Liver (tissue), 9 donors: Measurements from ENCODE around the gene SIPA1L3. TPM values are rescaled to one million over a fixed set of nuclear protein-coding genes. Genes with fewer than 3 reads are reported as not detected.

ENCODE experiments used
- DNase-seq: peaks from one replicate; pipeline ENCODE4 v3.0.0-alpha.2; 2017; ENCODE audit warnings: low spot score
- H3K27ac ChIP-seq, 2 donors: one replicate each; pipeline ENCODE4 v1.7.0; 2013; ENCODE audit warnings: inconsistent platforms in 2 of 2, low read length in 2 of 2, control low read depth in 1 of 2, low read depth in 1 of 2, mild to moderate bottlenecking in 1 of 2
- H3K27me3 ChIP-seq, 4 donors: one replicate each; pipeline versions ENCODE4 v1.6.1 to v1.7.0; 2013; ENCODE audit warnings: low read length in 3 of 4, inconsistent platforms in 1 of 4, mild to moderate bottlenecking in 1 of 4, moderate library complexity in 1 of 4; ENCODE audit not compliant: control insufficient read depth in 4 of 4, insufficient read depth in 4 of 4
- H3K36me3 ChIP-seq, 4 donors: one replicate each; pipeline versions ENCODE4 v1.6.1 to v1.7.0; 2013; ENCODE audit warnings: low read length in 3 of 4, mild to moderate bottlenecking in 3 of 4, low read depth in 1 of 4, moderate library complexity in 1 of 4; ENCODE audit not compliant: control insufficient read depth in 4 of 4, insufficient read depth in 3 of 4
- H3K4me1 ChIP-seq, 4 donors: one replicate each; pipeline versions ENCODE4 v1.6.1 to v1.7.0; 2013; ENCODE audit warnings: low read length in 3 of 4, mild to moderate bottlenecking in 3 of 4, moderate library complexity in 1 of 4; ENCODE audit not compliant: control insufficient read depth in 4 of 4, insufficient read depth in 4 of 4
- H3K4me3 ChIP-seq, 3 donors: one replicate each; pipeline versions ENCODE4 v1.6.1 to v1.7.0; 2013; ENCODE audit warnings: low read length in 3 of 3, control low read depth in 1 of 3, low read depth in 1 of 3, mild to moderate bottlenecking in 1 of 3
- H3K9ac ChIP-seq, 2 donors: one replicate each; pipeline ENCODE4 v1.7.0; 2013; ENCODE audit warnings: low read length in 2 of 2, mild to moderate bottlenecking in 2 of 2, moderate library complexity in 2 of 2, control low read depth in 1 of 2, low read depth in 1 of 2
- H3K9me3 ChIP-seq, 4 donors: one replicate each; pipeline versions ENCODE4 v1.6.1 to v1.7.0; 2013; ENCODE audit warnings: low read length in 3 of 4; ENCODE audit not compliant: control insufficient read depth in 4 of 4
- ATF3 ChIP-seq: IDR thresholded peaks from 2 replicates; pipeline ENCODE4 v1.6.1; 2016; ENCODE audit warnings: antibody characterized with exemption
- EGR1 ChIP-seq, 2 donors: IDR thresholded peaks; 2 replicates each; pipeline ENCODE4 v1.6.1; 2016 to 2018; ENCODE audit warnings: antibody characterized with exemption in 2 of 2, low read depth in 2 of 2
- FOXA1 ChIP-seq: IDR thresholded peaks from 2 replicates; pipeline ENCODE4 v1.6.1; 2016; ENCODE audit warnings: antibody characterized with exemption
- FOXA2 ChIP-seq: IDR thresholded peaks from 2 replicates; pipeline ENCODE4 v1.6.1; 2016; ENCODE audit warnings: antibody characterized with exemption
- GABPA ChIP-seq, 2 donors: IDR thresholded peaks in 1 of 2; conservative IDR thresholded peaks in 1 of 2; 2 replicates each; pipeline ENCODE4 v1.6.1; 2016; ENCODE audit warnings: antibody characterized with exemption in 2 of 2, mild to moderate bottlenecking in 1 of 2, moderate library complexity in 1 of 2
- HNF4A ChIP-seq, 2 donors: conservative IDR thresholded peaks; 2 replicates each; pipeline ENCODE4 v1.6.1; 2016; ENCODE audit warnings: antibody characterized with exemption in 2 of 2, mild to moderate bottlenecking in 2 of 2
- HNF4G ChIP-seq: IDR thresholded peaks from 2 replicates; pipeline ENCODE4 v1.6.1; 2016; ENCODE audit warnings: antibody characterized with exemption
- MAX ChIP-seq: IDR thresholded peaks from 2 replicates; pipeline ENCODE4 v1.6.1; 2016; ENCODE audit warnings: antibody characterized with exemption
- NR2F2 ChIP-seq: IDR thresholded peaks from 2 replicates; pipeline ENCODE4 v1.6.1; 2016; ENCODE audit warnings: antibody characterized with exemption
- RAD21 ChIP-seq, 2 donors: IDR thresholded peaks; 2 replicates each; pipeline ENCODE4 v1.6.1; 2016; ENCODE audit warnings: antibody characterized with exemption in 2 of 2, mild to moderate bottlenecking in 2 of 2
- REST ChIP-seq: IDR thresholded peaks from 2 replicates; pipeline ENCODE4 v1.6.1; 2016; ENCODE audit warnings: antibody characterized with exemption, mild to moderate bottlenecking
- RXRA ChIP-seq, 2 donors: IDR thresholded peaks; 2 replicates each; pipeline ENCODE4 v1.6.1; 2017 to 2018; ENCODE audit warnings: antibody characterized with exemption in 2 of 2, mild to moderate bottlenecking in 1 of 2
- SP1 ChIP-seq: IDR thresholded peaks from 2 replicates; pipeline ENCODE4 v1.6.1; 2018; ENCODE audit warnings: antibody characterized with exemption, mild to moderate bottlenecking
- TAF1 ChIP-seq: conservative IDR thresholded peaks from 2 replicates; pipeline ENCODE4 v1.6.1; 2016; ENCODE audit warnings: antibody characterized with exemption, mild to moderate bottlenecking
- YY1 ChIP-seq: IDR thresholded peaks from 2 replicates; pipeline ENCODE4 v1.6.1; 2016; ENCODE audit warnings: antibody characterized with exemption, mild to moderate bottlenecking
- ZBTB33 ChIP-seq: IDR thresholded peaks from 2 replicates; pipeline ENCODE4 v1.6.1; 2016; ENCODE audit warnings: antibody characterized with exemption
- WGBS: extraction: QIAGEN DNeasy Blood & Tissue Kit; methylation state at CpG from one replicate; pipeline ENCODE4 v1.1.7; 2013; 5-methylcytosine and 5-hydroxymethylcytosine counted together
- polyA plus RNA-seq, 2 donors: library from polyadenylated mRNA; stranded (reverse) in 1 of 2; unstranded in 1 of 2; fragments of 200-250 nt in 1 of 2; fragments of >200 nt in 1 of 2; fragmentation: Nextera tagmentation in 1 of 2; extraction: Ambion mirVana in 1 of 2; gene quantifications; one replicate each; pipeline versions ENCODE4 v1.2.1 to v1.2.3, GENCODE V29; 2013 to 2015
- total RNA-seq, 2 donors: library from RNA; depleted of rRNA; stranded (reverse); fragments of >200 nt; gene quantifications; one replicate each; pipeline ENCODE4 v1.2.3, GENCODE V29; 2014
- donor health status: healthy.
- donor health status: healthy.
- donor health status: healthy.
- donor health status: healthy.
- donor health status: healthy.

Gene SIPA1L3
- total and polyA plus RNA-seq, 4 donors = 2.4 to 10.0 (median 4.4) TPM

- no peak for TF ChIP-seq TAF1
- TF ChIP-seq SP1 = no peak
- TF ChIP-seq RXRA (IDR thresholded peaks at IDR 0.05) = no peak
- no peak for TF ChIP-seq HNF4A (conservative IDR thresholded peaks at IDR 0.05)
- WGBS = 2% methylated on average over 27 of the region's 27 CpGs
- H3K4me3 ChIP-seq = no peak overlapping the region
- H3K27ac ChIP-seq = no peak overlapping the region
- peaks cover 0 to 3% (median 0%) of the 10 kb centered on the region in 4 donors for H3K4me1 ChIP-seq
- no peaks in the 10 kb centered on the region for H3K9me3 ChIP-seq
- H3K36me3 ChIP-seq = peaks cover 0 to 6% (median 0%) of the 10 kb centered on the region in 4 donors
- DNase-seq = no peak
- no peak overlapping the region for H3K9ac ChIP-seq
- H3K27me3 ChIP-seq = peaks cover 0 to 8% (median 0%) of the 10 kb centered on the region in 4 donors
Measured at GRCh38 chr19:38211151-38211591, 304.2 kb downstream of the SIPA1L3 start.

GRCh38 chr19:38211766-38212165 lies 304.8 kb downstream of the SIPA1L3 start:
- H3K9me3 ChIP-seq = no peaks in the 10 kb centered on the region
- no peak overlapping the region for H3K4me3 ChIP-seq
- DNase-seq = no peak
- no peak overlapping the region for H3K9ac ChIP-seq
- TF ChIP-seq FOXA1 (no peak), HNF4A (conservative IDR thresholded peaks at IDR 0.05) (no peak), NR2F2 (no peak), EGR1 (IDR thresholded peaks at IDR 0.05; ENCODE audit: low read depth in 2 of 2) (no peak), MAX (no peak), GABPA (IDR thresholded peaks at IDR 0.05 in 1 of 2, conservative IDR thresholded peaks at IDR 0.05 in 1 of 2) (no peak)
- 19% methylated on average over 15 of the region's 15 CpGs for WGBS
- peaks cover 0 to under 1% (median 0%) of the 10 kb centered on the region in 4 donors for H3K36me3 ChIP-seq
- peaks cover 0 to 8% (median 0%) of the 10 kb centered on the region in 4 donors for H3K27me3 ChIP-seq
- H3K4me1 ChIP-seq = peaks cover 0 to 3% (median 0%) of the 10 kb centered on the region in 4 donors
- H3K27ac ChIP-seq = no peak overlapping the region

- no peak for DNase-seq
- no peak for TF ChIP-seq MAX
- 83% methylated on average over 23 of the region's 23 CpGs for WGBS
- H3K9ac ChIP-seq = no peak overlapping the region
- no peaks in the 10 kb centered on the region for H3K9me3 ChIP-seq
- H3K27ac ChIP-seq = no peak overlapping the region
- no peaks in the 10 kb centered on the region for H3K36me3 ChIP-seq
- H3K4me3 ChIP-seq = no peak overlapping the region
- H3K27me3 ChIP-seq = peaks cover 0 to 8% (median 2%) of the 10 kb centered on the region in 4 donors
- peaks cover 0 to 3% (median 0%) of the 10 kb centered on the region in 4 donors for H3K4me1 ChIP-seq
Measured at GRCh38 chr19:38213469-38213868, 306.5 kb downstream of the SIPA1L3 start.

- Histone ChIP-seq H3K4me3 (no peak overlapping the region), H3K9ac (no peak overlapping the region), H3K27me3 (peaks cover 0 to 5% (median 2%) of the 10 kb centered on the region in 4 donors), H3K4me1 (peaks cover 0 to 2% (median 0%) of the 10 kb centered on the region in 4 donors), H3K9me3 (no peaks in the 10 kb centered on the region), H3K36me3 (no peaks in the 10 kb centered on the region), H3K27ac (no peak overlapping the region)
- 70% methylated on average over 24 of the region's 24 CpGs for WGBS
- DNase-seq = no peak
- TF ChIP-seq FOXA2 (no peak), RAD21 (IDR thresholded peaks at IDR 0.05) (no peak), MAX (no peak), NR2F2 (no peak), HNF4A (conservative IDR thresholded peaks at IDR 0.05) (no peak), REST (no peak), HNF4G (no peak), SP1 (no peak), ATF3 (no peak), ZBTB33 (no peak), TAF1 (no peak), YY1 (no peak), EGR1 (IDR thresholded peaks at IDR 0.05; ENCODE audit: low read depth in 2 of 2) (no peak)
Measured at GRCh38 chr19:38213911-38214625, 307.1 kb downstream of the SIPA1L3 start.
